GM23338 (cell line): Measurements from ENCODE around the gene PTGIS. TPM values are rescaled to one million over a fixed set of nuclear protein-coding genes. Genes with fewer than 3 reads are reported as not detected.

Experiments
- ATAC-seq: fragments of 200-7000 bp; cut with Tn5 transposase; 3 replicates; pipeline ENCODE4 v1.9.1; 2020
- DNase-seq: peaks from one replicate; pipeline ENCODE4 v3.0.0-alpha.2; 2015; ENCODE audit warnings: low spot score
- H2AFZ ChIP-seq: fragments of 200-600 bp; sonication (generic); 2 replicates; pipeline ENCODE4 v1.8.0; 2016; ENCODE audit warnings: antibody characterized with exemption, mild to moderate bottlenecking, moderate library complexity
- H3F3A ChIP-seq: fragments of 200-600 bp; sonication (generic); replicated peaks from 2 replicates; pipeline ENCODE4 v1.8.0; 2017; ENCODE audit warnings: antibody characterized with exemption, mixed run types, low read depth
- H3K27ac ChIP-seq: fragments of 200-600 bp; sonication (generic); 2 replicates; pipeline ENCODE4 v1.6.1; 2016; ENCODE audit warnings: low read depth
- H3K27me3 ChIP-seq: fragments of 200-600 bp; sonication (generic); 2 replicates; pipeline ENCODE4 v1.8.0; 2016; ENCODE audit warnings: mild to moderate bottlenecking, mixed run types, moderate library complexity; ENCODE audit not compliant: insufficient read depth
- H3K36me3 ChIP-seq: fragments of 200-600 bp; sonication (generic); 2 replicates; pipeline ENCODE4 v1.8.0; 2016; ENCODE audit warnings: mild to moderate bottlenecking; ENCODE audit not compliant: insufficient read depth
- H3K4me1 ChIP-seq: fragments of 200-600 bp; sonication (generic); 2 replicates; pipeline ENCODE4 v1.8.0; 2016; ENCODE audit warnings: mild to moderate bottlenecking, moderate library complexity; ENCODE audit not compliant: insufficient read depth
- H3K4me2 ChIP-seq: fragments of 200-600 bp; sonication (generic); 2 replicates; pipeline ENCODE4 v1.7.1; 2017; ENCODE audit warnings: mixed run types
- H3K4me3 ChIP-seq: fragments of 200-600 bp; sonication (generic); 2 replicates; pipeline ENCODE4 v1.6.1; 2016; ENCODE audit warnings: mixed run types
- H3K79me2 ChIP-seq: fragments of 200-600 bp; sonication (generic); replicated peaks from 2 replicates; pipeline ENCODE4 v1.8.0; 2017; ENCODE audit warnings: mild to moderate bottlenecking; ENCODE audit not compliant: insufficient read depth
- H3K9me2 ChIP-seq: fragments of 200-600 bp; sonication (generic); 2 replicates; pipeline ENCODE4 v1.8.0; 2017; ENCODE audit not compliant: insufficient read depth
- H4K20me1 ChIP-seq: fragments of 200-600 bp; sonication (generic); replicated peaks from 2 replicates; pipeline ENCODE4 v1.8.0; 2017; ENCODE audit warnings: mild to moderate bottlenecking; ENCODE audit not compliant: insufficient read depth
- H3K27ac Mint-ChIP-seq: 2 replicates; pipeline ENCODE4 v1.8.0; 2020; ENCODE audit warnings: inconsistent platforms, mild to moderate bottlenecking, moderate library complexity, mixed read lengths
- H3K27me3 Mint-ChIP-seq: 3 replicates; pipeline ENCODE4 v1.8.0; 2022; ENCODE audit warnings: low read depth, mild to moderate bottlenecking, moderate library complexity, mixed read lengths, inconsistent platforms; ENCODE audit not compliant: insufficient read depth, poor library complexity
- H3K36me3 Mint-ChIP-seq: 3 replicates; pipeline ENCODE4 v1.8.0; 2021; ENCODE audit warnings: low read depth, mild to moderate bottlenecking, inconsistent platforms, moderate library complexity, mixed read lengths
- H3K4me1 Mint-ChIP-seq: 3 replicates; pipeline ENCODE4 v1.8.0; 2020; ENCODE audit warnings: mild to moderate bottlenecking, inconsistent platforms, mixed read lengths
- H3K4me3 Mint-ChIP-seq: 3 replicates; pipeline ENCODE4 v1.8.0; 2021; ENCODE audit warnings: moderate library complexity, mild to moderate bottlenecking, inconsistent platforms, mixed read lengths
- H3K9me3 Mint-ChIP-seq: 3 replicates; pipeline ENCODE4 v1.8.0; 2020; ENCODE audit warnings: moderate library complexity, mild to moderate bottlenecking, inconsistent platforms, mixed read lengths
- CREB1 ChIP-seq: fragments of 250-450 bp; sonication (Bioruptor Pico); IDR thresholded peaks from 2 replicates; pipeline ENCODE4 v1.5.0; 2020; ENCODE audit warnings: low read depth, mild to moderate bottlenecking, moderate library complexity
- EZH2 ChIP-seq: fragments of 200-600 bp; sonication (generic); IDR thresholded peaks from one replicate; pipeline ENCODE4 v1.8.0; 2017; ENCODE audit warnings: antibody characterized with exemption, mild to moderate bottlenecking, low read depth; ENCODE audit not compliant: unreplicated experiment
- EZH2phosphoT487 ChIP-seq: fragments of 200-600 bp; sonication (generic); IDR thresholded peaks from one replicate; pipeline ENCODE4 v1.8.1; 2018; ENCODE audit warnings: antibody characterized with exemption; ENCODE audit not compliant: unreplicated experiment
- JUNB ChIP-seq: IDR thresholded peaks from one replicate; pipeline ENCODE4 v1.6.1; 2016; ENCODE audit warnings: antibody characterized with exemption; ENCODE audit not compliant: unreplicated experiment
- POLR2AphosphoS5 ChIP-seq: IDR thresholded peaks from 2 replicates; pipeline ENCODE4 v1.6.1; 2016; ENCODE audit warnings: antibody characterized with exemption, low read depth
- STAT1 ChIP-seq: IDR thresholded peaks from one replicate; pipeline ENCODE4 v1.6.1; 2016; ENCODE audit warnings: antibody characterized with exemption; ENCODE audit not compliant: unreplicated experiment
- ZNF114 ChIP-seq: fragments of 250-450 bp; sonication (Bioruptor Pico); IDR thresholded peaks from 2 replicates; pipeline ENCODE4 v1.5.0; 2020; ENCODE audit warnings: mild to moderate bottlenecking, moderate library complexity
- ZNF331 ChIP-seq: fragments of 250-450 bp; sonication (Bioruptor Pico); IDR thresholded peaks from 2 replicates; pipeline ENCODE4 v1.5.0; 2020; ENCODE audit warnings: low read depth, mild to moderate bottlenecking, moderate library complexity
- polyA plus RNA-seq: library from polyadenylated mRNA; unstranded; fragments of >200 nt; fragmentation: Nextera tagmentation; extraction: Ambion mirVana; gene quantifications from 2 replicates; pipeline ENCODE4 v1.2.1, GENCODE V29; 2016
- total RNA-seq: library from RNA; depleted of rRNA; stranded (reverse); fragments of >200 nt; shearing (Covaris generic); gene quantifications from 2 replicates; pipeline ENCODE4 v1.2.3, GENCODE V29; 2014
- TF ChIP-seq, protein P1 (sequence below): IDR thresholded peaks from one replicate; pipeline ENCODE4 v1.6.1; 2018; ENCODE audit warnings: antibody characterized with exemption; ENCODE audit not compliant: unreplicated experiment
- TF ChIP-seq, protein P2 (sequence below): IDR thresholded peaks from 2 replicates; pipeline ENCODE4 v1.6.1; 2016; ENCODE audit warnings: antibody characterized with exemption
- TF ChIP-seq, protein P3 (sequence below), 2 experiments: fragments of 200-600 bp in 1 of 2; sonication (generic) in 1 of 2; conservative IDR thresholded peaks; 2 replicates each; pipeline versions ENCODE4 v1.5.1 to v1.6.1; 2016 to 2017; ENCODE audit warnings: antibody characterized with exemption in 2 of 2, low read depth in 2 of 2, mild to moderate bottlenecking in 2 of 2, moderate library complexity in 1 of 2

The PTGIS gene
- total and polyA plus RNA-seq, 2 experiments from 2014 or later = 6.6 to 28.7 TPM

DNA sequence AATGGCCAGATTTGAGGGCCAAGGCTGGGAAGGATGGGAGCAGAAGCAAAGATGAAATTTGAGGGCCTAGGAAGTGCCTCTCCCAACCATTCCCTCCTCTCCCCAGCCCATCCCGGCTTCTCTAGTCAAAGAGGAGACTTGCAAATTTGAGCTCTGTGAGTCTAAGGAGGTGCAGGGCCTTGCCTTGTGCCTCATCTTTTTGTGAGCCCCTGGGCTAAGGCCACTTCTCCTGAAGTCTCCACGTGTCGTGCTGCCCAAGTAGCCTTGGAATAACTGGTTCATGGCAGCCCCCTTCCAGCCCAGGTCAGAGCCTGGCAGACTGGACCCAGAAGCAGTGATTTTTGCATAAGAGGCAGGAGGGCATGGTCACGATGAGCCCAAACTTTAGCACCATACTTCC lies 6.7 kb downstream of the PTGIS start (continued):
- TF ChIP-seq STAT1 = no peak
- TF ChIP-seq, protein P1, sequence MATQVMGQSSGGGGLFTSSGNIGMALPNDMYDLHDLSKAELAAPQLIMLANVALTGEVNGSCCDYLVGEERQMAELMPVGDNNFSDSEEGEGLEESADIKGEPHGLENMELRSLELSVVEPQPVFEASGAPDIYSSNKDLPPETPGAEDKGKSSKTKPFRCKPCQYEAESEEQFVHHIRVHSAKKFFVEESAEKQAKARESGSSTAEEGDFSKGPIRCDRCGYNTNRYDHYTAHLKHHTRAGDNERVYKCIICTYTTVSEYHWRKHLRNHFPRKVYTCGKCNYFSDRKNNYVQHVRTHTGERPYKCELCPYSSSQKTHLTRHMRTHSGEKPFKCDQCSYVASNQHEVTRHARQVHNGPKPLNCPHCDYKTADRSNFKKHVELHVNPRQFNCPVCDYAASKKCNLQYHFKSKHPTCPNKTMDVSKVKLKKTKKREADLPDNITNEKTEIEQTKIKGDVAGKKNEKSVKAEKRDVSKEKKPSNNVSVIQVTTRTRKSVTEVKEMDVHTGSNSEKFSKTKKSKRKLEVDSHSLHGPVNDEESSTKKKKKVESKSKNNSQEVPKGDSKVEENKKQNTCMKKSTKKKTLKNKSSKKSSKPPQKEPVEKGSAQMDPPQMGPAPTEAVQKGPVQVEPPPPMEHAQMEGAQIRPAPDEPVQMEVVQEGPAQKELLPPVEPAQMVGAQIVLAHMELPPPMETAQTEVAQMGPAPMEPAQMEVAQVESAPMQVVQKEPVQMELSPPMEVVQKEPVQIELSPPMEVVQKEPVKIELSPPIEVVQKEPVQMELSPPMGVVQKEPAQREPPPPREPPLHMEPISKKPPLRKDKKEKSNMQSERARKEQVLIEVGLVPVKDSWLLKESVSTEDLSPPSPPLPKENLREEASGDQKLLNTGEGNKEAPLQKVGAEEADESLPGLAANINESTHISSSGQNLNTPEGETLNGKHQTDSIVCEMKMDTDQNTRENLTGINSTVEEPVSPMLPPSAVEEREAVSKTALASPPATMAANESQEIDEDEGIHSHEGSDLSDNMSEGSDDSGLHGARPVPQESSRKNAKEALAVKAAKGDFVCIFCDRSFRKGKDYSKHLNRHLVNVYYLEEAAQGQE = no peak
- TF ChIP-seq POLR2AphosphoS5 = no peak
- TF ChIP-seq EZH2 = no peak
- no peak for TF ChIP-seq EZH2phosphoT487

DNA sequence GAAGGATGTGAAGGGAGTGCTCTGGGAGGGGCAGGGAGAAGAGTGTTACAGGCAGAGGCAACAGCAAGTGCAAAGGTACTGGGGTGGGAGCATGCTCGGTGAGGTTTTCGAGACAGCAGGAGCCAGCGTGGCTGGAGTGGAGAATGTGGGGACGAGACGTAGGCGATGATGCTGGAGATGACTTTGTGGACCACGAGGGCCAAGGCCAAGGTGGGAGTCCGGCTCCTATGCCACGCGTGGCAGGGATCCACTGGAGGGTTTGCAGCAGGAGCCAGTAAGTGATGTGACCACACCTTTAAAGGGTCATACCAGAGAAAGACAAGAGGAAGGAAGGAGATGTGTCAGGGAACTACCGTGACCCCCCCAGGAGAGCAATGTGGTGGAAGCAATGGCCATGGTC lies 7.3 kb downstream of the PTGIS start:
- H3K27ac ChIP-seq = no peak overlapping the region
- H3K79me2 ChIP-seq = peaks cover 32% of the 10 kb centered on the region
- Mint-ChIP-seq H3K9me3 (peaks cover 16% of the 10 kb centered on the region), H3K27me3 (peaks cover 8% of the 10 kb centered on the region), H3K27ac (peak overlapping the region; percentile 24; the same call in 1 of the 2 replicates), H3K4me1 (peaks cover 21% of the 10 kb centered on the region), H3K4me3 (no peak overlapping the region), H3K36me3 (peaks cover 39% of the 10 kb centered on the region)
- no peak for DNase-seq
- H4K20me1 ChIP-seq = no peaks in the 10 kb centered on the region; the same call in 1 of the 2 replicates
- H3K27me3 ChIP-seq = no peaks in the 10 kb centered on the region
- peaks cover 13% of the 10 kb centered on the region for H3K4me1 ChIP-seq
- no peaks in the 10 kb centered on the region for H3K9me2 ChIP-seq
- no peak overlapping the region for H3K4me2 ChIP-seq
- H3F3A ChIP-seq = no peaks in the 10 kb centered on the region
- TF ChIP-seq, protein P2, sequence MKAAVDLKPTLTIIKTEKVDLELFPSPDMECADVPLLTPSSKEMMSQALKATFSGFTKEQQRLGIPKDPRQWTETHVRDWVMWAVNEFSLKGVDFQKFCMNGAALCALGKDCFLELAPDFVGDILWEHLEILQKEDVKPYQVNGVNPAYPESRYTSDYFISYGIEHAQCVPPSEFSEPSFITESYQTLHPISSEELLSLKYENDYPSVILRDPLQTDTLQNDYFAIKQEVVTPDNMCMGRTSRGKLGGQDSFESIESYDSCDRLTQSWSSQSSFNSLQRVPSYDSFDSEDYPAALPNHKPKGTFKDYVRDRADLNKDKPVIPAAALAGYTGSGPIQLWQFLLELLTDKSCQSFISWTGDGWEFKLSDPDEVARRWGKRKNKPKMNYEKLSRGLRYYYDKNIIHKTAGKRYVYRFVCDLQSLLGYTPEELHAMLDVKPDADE = no peak
- TF ChIP-seq ZNF114 (CRISPR knock-in tag) (no peak), EZH2phosphoT487 (no peak), STAT1 (no peak), POLR2AphosphoS5 (no peak)
- H3K4me3 ChIP-seq = no peak overlapping the region
- H2AFZ ChIP-seq = no peak overlapping the region
- H3K36me3 ChIP-seq = no peaks in the 10 kb centered on the region; the same call in 1 of the 2 replicates
- no peak for ATAC-seq

DNA sequence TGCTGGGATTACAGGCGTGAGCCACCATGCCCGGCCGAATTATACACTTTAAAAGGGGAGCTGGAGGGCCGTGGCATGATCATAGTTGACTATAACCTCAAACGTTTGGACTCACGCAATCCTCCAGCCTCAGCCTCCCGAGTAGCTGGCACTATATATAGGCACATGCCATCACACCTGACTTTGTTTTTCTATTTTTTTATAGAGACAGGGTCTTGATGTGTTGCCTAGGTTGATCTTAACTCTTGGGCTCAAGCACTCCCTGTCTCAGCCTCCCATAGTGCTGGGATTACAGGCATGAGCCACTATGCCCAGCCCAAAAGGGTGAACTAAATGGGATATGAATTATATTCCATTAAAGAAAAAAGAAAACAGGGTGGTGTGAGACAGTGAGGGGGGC lies 7.8 kb downstream of the PTGIS start:
- Histone ChIP-seq H3K79me2 (peaks cover 28% of the 10 kb centered on the region), H3K36me3 (no peaks in the 10 kb centered on the region; the same call in 1 of the 2 replicates), H3K9me2 (no peaks in the 10 kb centered on the region), H3K27me3 (no peaks in the 10 kb centered on the region), H4K20me1 (no peaks in the 10 kb centered on the region; the same call in 1 of the 2 replicates), H3K4me1 (peaks cover 13% of the 10 kb centered on the region), H3F3A (no peaks in the 10 kb centered on the region), H3K4me2 (no peak overlapping the region), H2AFZ (no peak overlapping the region), H3K27ac (no peak overlapping the region), H3K4me3 (no peak overlapping the region)
- peaks cover 41% of the 10 kb centered on the region for H3K36me3 Mint-ChIP-seq
- peaks cover 21% of the 10 kb centered on the region for H3K4me1 Mint-ChIP-seq
- H3K4me3 Mint-ChIP-seq = no peak overlapping the region
- H3K9me3 Mint-ChIP-seq = peaks cover 18% of the 10 kb centered on the region
- no peak for ATAC-seq
- peaks cover 8% of the 10 kb centered on the region for H3K27me3 Mint-ChIP-seq
- DNase-seq = no peak
- H3K27ac Mint-ChIP-seq = 0 out of 2 replicates have a peak overlapping the region, but pooled peaks have one; percentile 24
- TF ChIP-seq CREB1 = no peak
- TF ChIP-seq JUNB = no peak
- no peak for TF ChIP-seq POLR2AphosphoS5
- TF ChIP-seq, protein P3, sequence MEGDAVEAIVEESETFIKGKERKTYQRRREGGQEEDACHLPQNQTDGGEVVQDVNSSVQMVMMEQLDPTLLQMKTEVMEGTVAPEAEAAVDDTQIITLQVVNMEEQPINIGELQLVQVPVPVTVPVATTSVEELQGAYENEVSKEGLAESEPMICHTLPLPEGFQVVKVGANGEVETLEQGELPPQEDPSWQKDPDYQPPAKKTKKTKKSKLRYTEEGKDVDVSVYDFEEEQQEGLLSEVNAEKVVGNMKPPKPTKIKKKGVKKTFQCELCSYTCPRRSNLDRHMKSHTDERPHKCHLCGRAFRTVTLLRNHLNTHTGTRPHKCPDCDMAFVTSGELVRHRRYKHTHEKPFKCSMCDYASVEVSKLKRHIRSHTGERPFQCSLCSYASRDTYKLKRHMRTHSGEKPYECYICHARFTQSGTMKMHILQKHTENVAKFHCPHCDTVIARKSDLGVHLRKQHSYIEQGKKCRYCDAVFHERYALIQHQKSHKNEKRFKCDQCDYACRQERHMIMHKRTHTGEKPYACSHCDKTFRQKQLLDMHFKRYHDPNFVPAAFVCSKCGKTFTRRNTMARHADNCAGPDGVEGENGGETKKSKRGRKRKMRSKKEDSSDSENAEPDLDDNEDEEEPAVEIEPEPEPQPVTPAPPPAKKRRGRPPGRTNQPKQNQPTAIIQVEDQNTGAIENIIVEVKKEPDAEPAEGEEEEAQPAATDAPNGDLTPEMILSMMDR (conservative IDR thresholded peaks at IDR 0.05; ENCODE audit: low read depth in 2 of 2) = no peak
- no peak for TF ChIP-seq ZNF331 (CRISPR knock-in tag)
- TF ChIP-seq EZH2phosphoT487 = no peak
